MM.1S (cell line): ENCODE results near the gene PROCA1.
A peak's percentile ranks its signal among the peaks of the same experiment; 100 is the strongest.
"Not testable (repeated sequence)": the region's sequence is repeated elsewhere in the genome, so short reads cannot be mapped to it uniquely, and the experiment has no call there.

ENCODE experiments used
- DNase-seq: peaks from one replicate; pipeline ENCODE4 v3.0.0-alpha.2; 2015
- H2AFZ ChIP-seq: fragments of 300-600 bp; sonication (generic); 2 replicates; pipeline ENCODE4 v1.6.0; 2016; ENCODE audit warnings: antibody characterized with exemption, low read length
- H3F3A ChIP-seq: fragments of 300-600 bp; sonication (generic); 2 replicates; pipeline ENCODE4 v1.6.1; 2016; ENCODE audit warnings: mild to moderate bottlenecking, antibody characterized with exemption, low read length, moderate library complexity, mixed read lengths; ENCODE audit not compliant: insufficient read depth
- H3K27ac ChIP-seq: fragments of 300-600 bp; sonication (generic); 2 replicates; pipeline ENCODE4 v1.5.1; 2016; ENCODE audit warnings: mild to moderate bottlenecking, low read length
- H3K27me3 ChIP-seq: fragments of 300-600 bp; sonication (generic); replicated peaks from 2 replicates; pipeline ENCODE4 v1.6.0; 2016; ENCODE audit warnings: low read length; ENCODE audit not compliant: insufficient read depth
- H3K36me3 ChIP-seq: fragments of 300-600 bp; sonication (generic); replicated peaks from 2 replicates; pipeline ENCODE4 v1.6.1; 2016; ENCODE audit warnings: mild to moderate bottlenecking, low read length, mixed read lengths; ENCODE audit not compliant: insufficient read depth
- H3K4me1 ChIP-seq: fragments of 300-600 bp; sonication (generic); 2 replicates; pipeline ENCODE4 v1.6.1; 2016; ENCODE audit warnings: low read length, mixed read lengths
- H3K4me2 ChIP-seq: fragments of 300-600 bp; sonication (generic); 2 replicates; pipeline ENCODE4 v1.6.0; 2016; ENCODE audit warnings: low read depth, low read length
- H3K4me3 ChIP-seq: fragments of 300-600 bp; sonication (generic); 2 replicates; pipeline ENCODE4 v1.5.1; 2016; ENCODE audit warnings: low read length, mixed read lengths
- H3K79me2 ChIP-seq: fragments of 300-600 bp; sonication (generic); 2 replicates; pipeline ENCODE4 v1.6.1; 2016; ENCODE audit warnings: mixed run types, low read length, mixed read lengths
- H3K9ac ChIP-seq: fragments of 300-600 bp; sonication (generic); 2 replicates; pipeline ENCODE4 v1.6.1; 2016; ENCODE audit warnings: low read length, mixed read lengths
- H3K9me2 ChIP-seq: fragments of 300-600 bp; sonication (generic); replicated peaks from 2 replicates; pipeline ENCODE4 v1.6.1; 2016; ENCODE audit warnings: mild to moderate bottlenecking, low read length, mixed read lengths; ENCODE audit not compliant: insufficient read depth
- H3K9me3 ChIP-seq: fragments of 300-600 bp; sonication (generic); replicated peaks from 2 replicates; pipeline ENCODE4 v1.6.1; 2016; ENCODE audit warnings: mild to moderate bottlenecking, low read length, mixed read lengths; ENCODE audit not compliant: insufficient read depth
- H4K20me1 ChIP-seq: fragments of 300-600 bp; sonication (generic); 2 replicates; pipeline ENCODE4 v1.6.1; 2016; ENCODE audit warnings: mild to moderate bottlenecking, low read length, moderate library complexity, mixed read lengths; ENCODE audit not compliant: insufficient read depth
- CTCF ChIP-seq: fragments of 300-600 bp; sonication (generic); IDR thresholded peaks from 2 replicates; pipeline ENCODE4 v1.5.1; 2016; ENCODE audit warnings: antibody characterized with exemption, low read length, mixed read lengths
- EZH2 ChIP-seq: fragments of 300-600 bp; sonication (generic); optimal IDR thresholded peaks from 2 replicates; pipeline ENCODE3; 2017; ENCODE audit warnings: low read depth, mild to moderate bottlenecking, antibody characterized with exemption, low read length, mixed read lengths
- EZH2phosphoT487 ChIP-seq: fragments of 300-600 bp; sonication (generic); IDR thresholded peaks from 2 replicates; pipeline ENCODE4 v1.6.1; 2018; ENCODE audit warnings: antibody characterized with exemption, low read length

PROCA1 gene

DNA sequence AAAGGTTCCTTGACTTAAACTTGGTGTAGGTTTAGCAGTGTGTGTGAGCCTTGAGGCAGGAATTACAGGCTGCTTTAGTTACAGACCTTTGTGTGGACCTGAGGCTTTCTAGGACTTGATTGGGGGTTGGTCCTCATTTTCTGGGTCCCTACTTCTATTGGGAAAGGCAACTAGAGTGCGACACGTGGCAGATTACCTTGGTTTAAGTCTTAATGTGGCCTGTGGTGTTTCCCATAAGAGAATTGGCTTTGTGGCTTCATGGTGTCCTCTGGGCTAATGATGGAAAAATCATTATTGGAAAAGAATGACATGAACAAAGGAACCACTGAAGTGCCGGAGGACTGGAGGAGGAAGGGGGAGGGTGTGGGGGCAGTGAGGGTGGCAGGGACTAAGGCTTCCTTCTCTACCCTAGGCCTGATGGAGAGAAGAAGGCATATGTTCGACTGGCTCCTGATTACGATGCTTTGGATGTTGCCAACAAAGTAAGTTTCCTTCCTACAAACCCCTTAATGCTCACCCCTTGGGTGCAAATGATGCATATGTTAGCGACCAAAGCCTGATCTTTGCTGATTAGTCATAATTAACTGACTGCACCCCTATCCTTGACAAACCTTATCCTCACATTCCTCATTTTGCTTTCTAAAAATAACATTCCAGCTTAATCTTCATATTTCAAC, 11.6 kb upstream of the PROCA1 start:
- peaks cover 16% of the 10 kb centered on the region; the same call in 1 of the 2 replicates for H3K36me3 ChIP-seq
- no peaks in the 10 kb centered on the region; the same call in 1 of the 2 replicates for H3K4me1 ChIP-seq
- 0 out of 2 replicates have a peak, but pooled peaks cover 13% of the 10 kb centered on the region for H4K20me1 ChIP-seq

GRCh38 chr17:28722417-28723158, 10.9 kb upstream of the PROCA1 start:
- TF ChIP-seq CTCF: no peak
- no peak for TF ChIP-seq EZH2phosphoT487
- TF ChIP-seq EZH2: no peak
- peaks cover 16% of the 10 kb centered on the region; the same call in 1 of the 2 replicates for H3K36me3 ChIP-seq
- H4K20me1 ChIP-seq: 0 out of 2 replicates have a peak, but pooled peaks cover 13% of the 10 kb centered on the region
- peaks cover 10% of the 10 kb centered on the region for H3K27me3 ChIP-seq
- H2AFZ ChIP-seq: no peak overlapping the region
- no peaks in the 10 kb centered on the region; the same call in 1 of the 2 replicates for H3K4me1 ChIP-seq
- peaks cover 39% of the 10 kb centered on the region for H3K79me2 ChIP-seq
- no peak overlapping the region for H3K9ac ChIP-seq
- no peak overlapping the region for H3K4me3 ChIP-seq
- H3K27ac ChIP-seq: peak overlapping the region; percentile 18; the same call in 1 of the 2 replicates
- H3K9me3 ChIP-seq: no peaks in the 10 kb centered on the region
- H3K4me2 ChIP-seq: no peak overlapping the region; the same call in 1 of the 2 replicates
- no peaks in the 10 kb centered on the region for H3K9me2 ChIP-seq
- no peak for DNase-seq
- H3F3A ChIP-seq: peaks cover 64% of the 10 kb centered on the region

More for the DNA sequence above, 11.6 kb upstream of the PROCA1 start:
- Histone ChIP-seq H3K4me3 (no peak overlapping the region), H3K27me3 (peaks cover 5% of the 10 kb centered on the region), H3K79me2 (peaks cover 39% of the 10 kb centered on the region), H3K9me3 (no peaks in the 10 kb centered on the region), H3K9me2 (no peaks in the 10 kb centered on the region), H3K9ac (no peak overlapping the region), H3K27ac (peak overlapping the region; percentile 18; the same call in 1 of the 2 replicates), H2AFZ (no peak overlapping the region), H3F3A (peaks cover 71% of the 10 kb centered on the region), H3K4me2 (no peak overlapping the region)
- TF ChIP-seq EZH2 (no peak), CTCF (no peak), EZH2phosphoT487 (no peak)
- no peak for DNase-seq

DNA sequence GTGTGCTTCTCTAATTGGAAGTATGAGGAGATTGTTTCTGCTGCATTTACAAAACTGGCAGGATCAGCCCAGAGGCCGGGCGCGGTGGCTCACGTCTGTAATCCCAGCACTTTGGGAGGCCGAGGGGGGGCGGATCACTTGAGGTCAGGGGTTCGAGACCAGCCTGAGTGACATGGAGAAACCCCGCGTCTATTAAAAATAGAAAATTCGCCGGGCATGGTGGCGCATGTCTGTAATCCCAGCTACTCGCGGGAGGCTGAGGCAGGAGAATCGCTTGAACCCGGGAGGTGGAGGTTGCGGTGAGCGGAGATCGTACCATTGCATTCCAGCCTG, 9.3 kb upstream of the PROCA1 start:
- not testable (repeated sequence) for H3K4me1 ChIP-seq, H2AFZ ChIP-seq, H3K9me3 ChIP-seq, DNase-seq, H3K9me2 ChIP-seq
- Histone ChIP-seq H4K20me1 (0 out of 2 replicates have a peak, but pooled peaks cover 13% of the 10 kb centered on the region), H3K9ac (peak overlapping the region; percentile 99), H3K36me3 (peaks cover 16% of the 10 kb centered on the region; the same call in 1 of the 2 replicates), H3K27me3 (peaks cover 27% of the 10 kb centered on the region), H3F3A (peaks cover 62% of the 10 kb centered on the region), H3K27ac (peak overlapping the region; percentile 73; the same call in 1 of the 2 replicates), H3K79me2 (peaks cover 39% of the 10 kb centered on the region), H3K4me2 (peak overlapping the region; percentile 95), H3K4me3 (peak overlapping the region; percentile 92)
